A673 (cell line): ENCODE measurements around the gene ENTR1.

ENCODE experiments used
- CTCF ChIP-seq: fragments of 300-800, 200-600 bp; sonication (generic); conservative IDR thresholded peaks from 2 replicates; pipeline ENCODE4 v1.5.1; 2017; ENCODE audit warnings: low read depth, mild to moderate bottlenecking, antibody characterized with exemption, low read length, moderate library complexity, mixed read lengths
- EZH2 ChIP-seq: fragments of 200-600 bp; sonication (generic); IDR thresholded peaks from 2 replicates; pipeline ENCODE4 v1.6.1; 2017; ENCODE audit warnings: borderline replicate concordance, low read depth, mild to moderate bottlenecking, mixed read lengths, antibody characterized with exemption, low read length; ENCODE audit not compliant: poor library complexity, severe bottlenecking

GRCh38 chr9:136401173-136401922, 9.1 kb downstream of the ENTR1 start:
- no peak for TF ChIP-seq CTCF
- TF ChIP-seq EZH2 = no peak
